GM18498 (cell line): ENCODE measurements around the gene CHRM3.

Source experiments
- ATAC-seq: cut with Tn5 transposase; IDR thresholded peaks from one replicate; pipeline ENCODE4 v1.9.1; 2021; ENCODE audit warnings: mild to moderate bottlenecking, moderate library complexity; ENCODE audit not compliant: unreplicated experiment

CHRM3 gene

DNA sequence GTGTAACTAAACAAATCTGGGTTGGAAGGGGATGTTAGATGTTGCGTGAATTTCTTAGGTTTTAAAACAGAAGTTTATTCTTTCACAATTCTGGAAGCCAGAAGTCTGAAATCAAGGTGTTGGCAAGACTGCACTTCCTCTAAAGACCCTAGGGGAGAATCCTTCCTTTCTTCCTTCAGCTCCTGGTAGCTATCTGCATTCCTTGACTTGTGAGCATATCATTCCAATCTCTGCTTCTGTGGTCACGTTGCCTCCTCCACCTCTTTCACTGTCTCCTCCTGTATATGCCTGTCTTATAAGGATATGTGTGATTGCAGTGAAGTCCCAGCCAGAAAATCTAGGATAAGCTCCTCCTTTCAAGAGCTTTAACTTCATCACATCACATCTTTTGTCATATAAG lies 7.7 kb downstream of the CHRM3 start:
- ATAC-seq, result no peak

DNA sequence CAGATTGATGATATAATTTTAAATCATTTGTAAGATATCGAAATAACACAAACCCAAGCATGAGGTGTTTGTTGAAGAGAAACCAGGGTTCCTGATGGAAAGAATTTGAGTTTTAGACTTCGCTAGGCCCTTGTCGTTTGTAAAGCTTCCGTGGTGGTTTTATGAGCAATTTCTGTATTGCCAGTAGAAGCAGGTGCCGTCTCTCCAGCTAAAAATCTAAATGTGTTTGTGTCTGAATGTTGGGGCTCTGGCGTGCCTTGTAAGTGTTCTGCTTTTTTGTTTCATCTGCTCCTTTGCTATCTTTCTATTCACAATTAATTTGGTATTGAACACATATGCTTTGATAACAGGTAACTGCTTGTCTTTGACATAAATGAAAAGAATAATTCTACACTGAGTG lies 27.5 kb downstream of the CHRM3 start:
- ATAC-seq, result no peak

DNA sequence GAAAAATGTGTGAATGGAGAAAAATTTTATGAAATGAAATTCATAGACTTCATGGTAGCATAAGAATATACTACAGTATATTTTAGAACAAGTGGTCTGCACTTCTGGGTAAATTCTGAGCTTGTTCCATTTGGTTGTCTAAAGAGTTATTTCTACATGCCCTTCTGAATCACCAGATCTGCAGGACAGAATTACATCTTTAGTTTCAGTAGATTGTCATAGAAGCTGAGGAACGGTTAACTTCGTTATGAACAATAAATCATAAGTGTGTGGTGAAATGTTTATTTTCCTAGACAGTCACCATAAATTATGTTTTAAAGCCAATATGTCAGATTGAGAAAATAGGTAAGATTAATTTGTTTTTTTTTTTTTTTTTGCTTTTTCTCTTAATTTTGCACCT lies 30.9 kb downstream of the CHRM3 start:
- no peak for ATAC-seq

DNA sequence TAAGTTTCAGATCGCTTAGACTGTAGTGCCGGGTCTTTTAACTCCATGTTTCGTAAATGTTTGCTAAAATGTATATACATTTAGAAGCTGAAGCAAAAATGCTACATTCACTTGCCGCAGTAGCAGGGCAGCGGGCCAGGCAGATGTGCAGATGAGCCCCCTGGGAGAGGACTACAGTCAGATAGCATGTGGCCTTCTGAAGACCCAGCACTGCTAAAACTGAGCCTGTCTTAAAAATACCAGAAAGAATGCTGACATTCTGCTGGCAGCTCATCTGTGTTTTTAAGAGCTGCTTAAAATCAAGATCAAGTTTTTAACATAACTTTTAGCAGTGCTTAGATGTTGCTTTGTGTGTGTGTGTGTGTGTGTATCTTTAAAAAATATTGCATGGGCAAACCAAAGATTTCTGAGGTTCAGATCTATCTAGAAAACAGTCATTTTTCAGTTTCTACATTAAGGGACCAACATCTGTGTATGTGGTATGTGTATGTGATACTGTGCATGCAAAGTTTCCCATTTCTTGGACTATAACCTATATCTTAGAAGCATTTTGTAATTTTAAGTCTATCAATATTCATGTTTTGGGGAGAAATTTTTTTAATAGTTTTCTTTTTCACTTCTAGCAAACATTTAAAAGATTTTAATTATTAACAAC lies 31.7 kb downstream of the CHRM3 start:
- no peak for ATAC-seq

DNA sequence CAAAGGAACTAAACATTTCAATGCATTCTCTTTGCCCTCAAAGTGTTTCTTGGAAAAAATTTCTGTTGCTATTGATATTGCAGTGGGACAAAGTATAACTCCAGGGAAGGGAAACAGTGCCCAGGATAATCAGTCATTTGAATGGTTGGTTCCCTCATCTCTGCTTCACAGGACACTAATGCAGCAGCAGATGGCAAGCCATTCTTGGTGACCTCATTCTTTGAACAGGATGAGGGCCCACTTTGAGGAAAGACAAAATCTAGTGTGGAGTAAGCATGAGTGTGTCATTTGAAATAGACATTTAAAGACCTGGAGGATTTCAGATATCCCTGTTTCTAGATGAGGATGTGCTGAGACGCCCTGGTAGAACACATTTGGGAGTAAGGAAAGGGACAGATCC lies 32.3 kb downstream of the CHRM3 start:
- ATAC-seq, result no peak

DNA sequence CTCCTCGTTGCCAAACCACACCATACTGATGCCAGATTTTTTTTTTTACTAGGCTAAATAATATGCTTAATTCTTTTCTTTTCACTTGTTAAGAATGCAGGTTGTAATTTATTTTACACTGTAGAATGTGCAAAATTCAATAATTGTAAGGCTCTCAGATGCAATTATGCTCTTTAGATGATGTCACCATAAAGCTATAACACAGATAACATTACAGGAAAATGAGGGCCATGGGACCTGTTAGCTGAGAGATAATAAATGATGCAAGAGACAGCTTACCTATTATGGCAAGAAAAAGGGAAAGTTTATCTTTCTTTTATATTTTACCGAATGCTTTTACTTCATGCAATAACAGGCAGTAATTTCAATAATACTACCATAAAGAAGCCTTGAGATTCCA lies 35.4 kb downstream of the CHRM3 start:
- no peak for ATAC-seq

DNA sequence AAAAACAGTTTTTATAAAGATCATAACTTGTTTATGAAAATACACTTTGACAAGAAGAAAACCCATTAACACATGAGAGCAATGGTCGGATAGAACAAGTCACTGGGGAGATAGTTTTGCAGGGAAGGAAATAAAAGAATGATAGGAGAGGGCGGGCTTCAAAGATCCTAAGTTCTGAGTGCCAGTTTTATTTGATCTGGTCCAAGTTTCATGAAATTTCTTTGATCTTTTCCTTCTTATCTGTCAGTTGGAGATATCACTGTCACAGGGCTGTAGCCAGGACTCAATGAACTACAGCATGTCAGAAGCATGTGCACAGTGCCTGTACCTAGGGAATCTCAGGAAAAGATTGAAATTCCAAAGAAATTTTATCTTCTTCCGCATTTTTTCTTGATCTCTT lies 36.5 kb downstream of the CHRM3 start:
- no peak for ATAC-seq

DNA sequence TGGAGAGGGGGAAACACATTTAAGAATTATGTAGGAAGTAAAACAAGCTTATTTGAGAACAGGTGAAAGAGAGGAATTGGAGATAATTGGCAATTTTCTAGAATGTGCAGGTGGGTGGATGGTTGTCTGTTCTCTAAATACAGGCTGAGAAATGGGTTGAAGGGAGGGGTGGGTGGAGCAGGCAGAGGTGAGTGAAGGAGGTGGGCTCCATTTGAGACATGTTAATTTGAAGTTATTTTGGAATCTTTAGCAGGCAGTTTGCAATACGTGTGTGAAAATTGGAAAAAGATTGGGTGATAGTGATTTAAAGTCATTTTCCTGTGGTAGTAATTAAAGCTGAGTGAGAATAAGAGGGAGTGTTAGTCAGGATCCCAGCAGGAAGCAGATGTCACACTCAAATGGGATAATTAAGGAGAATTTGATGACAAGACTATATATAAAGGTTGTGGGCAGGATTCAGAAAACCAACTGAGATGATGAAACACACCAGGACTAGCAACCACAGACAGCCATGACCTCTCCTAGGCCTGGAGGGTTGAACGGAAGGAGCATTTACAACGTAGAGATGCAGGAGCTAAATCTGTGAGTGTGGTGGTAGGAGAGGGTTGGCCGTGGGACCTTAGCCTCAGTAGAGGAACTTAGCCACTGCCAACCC lies 40.6 kb downstream of the CHRM3 start:
- no peak for ATAC-seq

DNA sequence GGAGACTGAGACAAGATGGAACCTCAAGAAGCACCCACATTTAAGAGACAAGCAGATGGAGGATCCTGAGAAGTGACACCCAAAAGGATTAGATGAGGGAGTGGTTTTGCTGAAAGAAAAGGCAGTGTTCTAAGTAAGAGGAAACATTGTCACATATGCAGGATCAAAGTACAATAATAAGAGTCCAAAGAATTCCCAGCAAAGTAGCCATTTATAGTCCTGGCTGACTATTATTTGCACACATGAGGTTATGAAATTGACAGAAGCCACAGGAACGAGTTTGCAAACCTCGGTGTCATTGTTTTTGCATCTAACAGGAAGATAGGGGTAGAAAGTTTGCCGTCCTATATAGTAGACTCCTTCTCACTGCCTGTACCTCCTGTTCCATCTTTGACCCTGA lies 41.3 kb downstream of the CHRM3 start:
- ATAC-seq, result no peak

DNA sequence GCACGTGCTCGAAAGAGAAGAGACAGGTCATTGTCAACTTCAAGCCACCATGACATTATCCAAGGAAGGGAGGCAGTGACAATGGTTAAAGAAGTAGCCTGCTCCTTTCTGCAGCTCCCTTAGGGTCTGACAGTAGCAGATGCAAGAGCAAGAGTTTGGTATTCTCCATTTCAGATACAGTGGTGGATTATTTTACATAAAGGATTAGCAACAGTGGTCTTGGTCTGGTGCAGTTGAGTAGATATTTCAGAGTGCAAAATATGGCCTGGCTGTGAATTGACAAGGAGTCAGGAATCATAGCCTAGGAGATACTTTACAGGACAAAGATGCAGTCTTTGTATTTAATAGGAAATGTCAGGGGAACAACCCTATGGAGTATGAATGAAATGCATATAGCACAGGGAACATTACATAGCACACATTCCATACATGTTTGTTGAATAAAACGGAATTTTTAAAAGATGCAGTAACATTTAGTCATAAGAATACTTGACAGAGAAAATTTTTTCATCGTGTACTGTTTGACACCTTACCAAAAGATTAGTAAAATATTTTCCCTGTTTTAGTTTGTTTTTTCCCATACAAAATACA lies 41.8 kb downstream of the CHRM3 start:
- no peak for ATAC-seq

DNA sequence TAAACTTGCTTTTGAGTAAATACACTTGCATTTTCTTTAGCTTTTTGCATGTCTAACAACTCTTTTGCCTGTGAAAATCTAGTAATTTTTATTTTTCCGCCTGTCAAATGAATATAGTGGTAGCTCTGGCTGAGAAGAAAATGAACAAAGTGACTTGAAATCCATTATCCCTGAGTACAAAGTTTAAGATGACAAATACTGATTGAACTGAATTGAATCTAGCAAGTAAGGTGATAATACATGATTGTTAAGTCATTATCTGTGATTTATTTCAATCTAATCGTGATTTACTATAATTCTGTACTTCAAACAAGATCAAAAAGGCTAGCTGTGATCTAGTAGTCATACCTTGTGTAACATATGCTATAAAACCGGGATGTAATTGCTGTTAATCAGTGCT lies 42.8 kb downstream of the CHRM3 start:
- no peak for ATAC-seq

DNA sequence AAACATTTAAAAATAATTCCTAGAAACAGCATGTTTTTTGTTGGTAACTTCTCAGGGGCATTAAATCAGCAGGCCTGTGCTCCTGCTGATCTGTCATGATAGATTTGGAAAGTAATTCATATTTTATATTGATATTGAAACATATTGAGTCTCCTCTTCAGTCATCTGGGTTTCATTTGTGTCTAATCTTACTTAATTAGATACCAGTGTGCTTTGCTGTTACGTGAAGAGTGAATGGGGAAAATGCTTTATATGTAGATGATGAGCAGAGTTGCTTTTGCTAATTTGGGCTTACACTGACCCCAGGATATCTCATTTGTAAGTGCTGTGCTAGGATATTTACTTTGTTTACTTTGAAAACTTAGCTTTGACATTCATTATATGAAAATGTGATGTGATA lies 45.9 kb downstream of the CHRM3 start:
- ATAC-seq, result no peak

DNA sequence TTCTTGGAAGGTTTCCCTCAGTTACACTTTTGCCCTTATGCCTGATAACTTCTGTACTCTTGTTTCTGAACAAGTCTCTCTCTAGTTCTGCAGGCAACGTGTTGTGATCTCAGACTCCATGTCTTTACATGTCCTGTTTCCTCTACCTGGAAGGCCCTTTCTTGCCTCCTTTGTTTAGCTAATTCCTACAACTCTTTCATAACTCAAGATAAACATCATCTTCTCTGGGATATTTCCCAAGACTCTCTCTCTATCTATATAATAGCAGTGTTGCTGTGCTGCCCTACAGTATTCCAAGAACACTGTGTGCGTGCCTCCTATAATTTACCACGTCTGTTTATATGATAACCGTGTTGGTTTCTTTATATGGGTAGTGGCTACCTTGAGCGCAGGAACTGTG lies 47.8 kb downstream of the CHRM3 start:
- no peak for ATAC-seq
